ENCODE data around the gene PKIB.

PKIB gene

GRCh38 chr6:122753688-122754056 is 143.5 kb downstream of the PKIB start:
- in situ Hi-C loops (cut with HindIII; ENCODE audit: low pct_ligation_motif_present, low pct_unique_long_range_greater_than_20kb, low sequenced_read_pairs), result no loop called here
- DNase-seq, result no peak

- in situ Hi-C loops (cut with HindIII; ENCODE audit: low pct_ligation_motif_present, low pct_unique_long_range_greater_than_20kb, low sequenced_read_pairs), result no loop called here
- DNase-seq, result no peak
Observed at GRCh38 chr6:122754191-122754731, 144.1 kb downstream of the PKIB start.

GRCh38 chr6:122755901-122756300 is 145.7 kb downstream of the PKIB start:
- no peak for DNase-seq
- in situ Hi-C loops (cut with HindIII; ENCODE audit: low pct_ligation_motif_present, low pct_unique_long_range_greater_than_20kb, low sequenced_read_pairs), result no loop called here

- no peak for DNase-seq
- in situ Hi-C loops (cut with HindIII; ENCODE audit: low pct_ligation_motif_present, low pct_unique_long_range_greater_than_20kb, low sequenced_read_pairs), result no loop called here
Observed at GRCh38 chr6:122758927-122759334, 148.7 kb downstream of the PKIB start.

GRCh38 chr6:122760330-122760729 is 150.1 kb downstream of the PKIB start:
- no peak for DNase-seq
- in situ Hi-C loops (cut with HindIII; ENCODE audit: low pct_ligation_motif_present, low pct_unique_long_range_greater_than_20kb, low sequenced_read_pairs), result no loop called here

- in situ Hi-C loops (cut with HindIII; ENCODE audit: low pct_ligation_motif_present, low pct_unique_long_range_greater_than_20kb, low sequenced_read_pairs), result no loop called here
- no peak for DNase-seq
Observed at GRCh38 chr6:122766256-122766655, 156.1 kb downstream of the PKIB start.

- DNase-seq, result peak; percentile 4
Observed at GRCh38 chr6:122770835-122771601, 160.8 kb downstream of the PKIB start.

GRCh38 chr6:122772724-122773415 is 162.7 kb downstream of the PKIB start:
- in situ Hi-C loops (cut with HindIII; ENCODE audit: low pct_ligation_motif_present, low pct_unique_long_range_greater_than_20kb, low sequenced_read_pairs), result no loop called here

More at GRCh38 chr6:122770835-122771601, 160.8 kb downstream of the PKIB start:
- in situ Hi-C loops (cut with HindIII; ENCODE audit: low pct_ligation_motif_present, low pct_unique_long_range_greater_than_20kb, low sequenced_read_pairs), result no loop called here

More at GRCh38 chr6:122772724-122773415, 162.7 kb downstream of the PKIB start:
- DNase-seq, result no peak
